ACC112 (cell line): Measurements from ENCODE around the gene ST6GALNAC3.

Experiments
- H2AFZ ChIP-seq: fragments of 200-600 bp; sonication (generic); one replicate; pipeline ENCODE4 v1.6.0; 2017; ENCODE audit warnings: antibody characterized with exemption, low read length; ENCODE audit not compliant: unreplicated experiment
- H3K27ac ChIP-seq: fragments of 200-600 bp; sonication (generic); 2 replicates; pipeline ENCODE4 v1.5.1; 2014; ENCODE audit warnings: low read depth, mild to moderate bottlenecking, antibody characterized with exemption, low read length, moderate library complexity
- H3K27me3 ChIP-seq: fragments of 200-600 bp; sonication (generic); 2 replicates; pipeline ENCODE4 v1.6.1; 2014; ENCODE audit warnings: mild to moderate bottlenecking, antibody characterized with exemption, low read length, moderate library complexity, mixed read lengths; ENCODE audit not compliant: insufficient read depth
- H3K36me3 ChIP-seq: fragments of 200-600 bp; sonication (generic); 2 replicates; pipeline ENCODE4 v1.6.1; 2016; ENCODE audit warnings: mild to moderate bottlenecking, antibody characterized with exemption, low read length, moderate library complexity, mixed read lengths; ENCODE audit not compliant: insufficient read depth
- H3K4me1 ChIP-seq: fragments of 200-600 bp; sonication (generic); one replicate; pipeline ENCODE4 v1.6.1; 2016; ENCODE audit warnings: low read length, mixed read lengths; ENCODE audit not compliant: insufficient read depth, unreplicated experiment, control insufficient read depth
- H3K4me3 ChIP-seq: fragments of 200-600 bp; sonication (generic); 2 replicates; pipeline ENCODE4 v1.5.1; 2014; ENCODE audit warnings: mild to moderate bottlenecking, low read depth, low read length
- H3K79me2 ChIP-seq: fragments of 200-600 bp; sonication (generic); one replicate; pipeline ENCODE4 v1.6.0; 2016; ENCODE audit warnings: low read length; ENCODE audit not compliant: control insufficient read depth, unreplicated experiment, insufficient read depth

ST6GALNAC3 gene

GRCh38 chr1:76291737-76292136 is 217.2 kb downstream of the ST6GALNAC3 start:
- no peak overlapping the region for H3K4me3 ChIP-seq

GRCh38 chr1:76292418-76293184 is 218.1 kb downstream of the ST6GALNAC3 start:
- Histone ChIP-seq H3K27ac (no peak overlapping the region), H2AFZ (no peak overlapping the region), H3K4me1 (no peaks in the 10 kb centered on the region)

More at GRCh38 chr1:76291737-76292136, 217.2 kb downstream of the ST6GALNAC3 start:
- H3K36me3 ChIP-seq = no peaks in the 10 kb centered on the region
- no peaks in the 10 kb centered on the region for H3K79me2 ChIP-seq
- no peak overlapping the region for H3K27ac ChIP-seq
- no peak overlapping the region for H2AFZ ChIP-seq
- H3K4me1 ChIP-seq = no peaks in the 10 kb centered on the region
- peaks cover 3% of the 10 kb centered on the region; the same call in 1 of the 2 replicates for H3K27me3 ChIP-seq

GRCh38 chr1:76293831-76294230 is 219.3 kb downstream of the ST6GALNAC3 start:
- Histone ChIP-seq H3K27ac (no peak overlapping the region), H3K4me3 (no peak overlapping the region), H3K4me1 (no peaks in the 10 kb centered on the region), H3K36me3 (no peaks in the 10 kb centered on the region), H3K79me2 (no peaks in the 10 kb centered on the region), H3K27me3 (peaks cover 3% of the 10 kb centered on the region; the same call in 1 of the 2 replicates), H2AFZ (no peak overlapping the region)

More at GRCh38 chr1:76292418-76293184, 218.1 kb downstream of the ST6GALNAC3 start:
- Histone ChIP-seq H3K36me3 (no peaks in the 10 kb centered on the region), H3K79me2 (no peaks in the 10 kb centered on the region), H3K4me3 (no peak overlapping the region), H3K27me3 (peaks cover 3% of the 10 kb centered on the region; the same call in 1 of the 2 replicates)

GRCh38 chr1:76294482-76295194 is 220.1 kb downstream of the ST6GALNAC3 start:
- Histone ChIP-seq H2AFZ (no peak overlapping the region), H3K27me3 (peaks cover 3% of the 10 kb centered on the region; the same call in 1 of the 2 replicates), H3K4me3 (no peak overlapping the region), H3K27ac (no peak overlapping the region), H3K4me1 (no peaks in the 10 kb centered on the region), H3K79me2 (no peaks in the 10 kb centered on the region), H3K36me3 (no peaks in the 10 kb centered on the region)

- Histone ChIP-seq H3K27me3 (no peaks in the 10 kb centered on the region), H3K36me3 (no peaks in the 10 kb centered on the region), H3K27ac (no peak overlapping the region), H3K79me2 (no peaks in the 10 kb centered on the region), H3K4me1 (no peaks in the 10 kb centered on the region), H2AFZ (no peak overlapping the region), H3K4me3 (no peak overlapping the region)
Measured at GRCh38 chr1:76298399-76298798, 223.9 kb downstream of the ST6GALNAC3 start.

- H3K27me3 ChIP-seq = no peaks in the 10 kb centered on the region
- H3K27ac ChIP-seq = no peak overlapping the region
Measured at GRCh38 chr1:76299036-76299435, 224.5 kb downstream of the ST6GALNAC3 start.

GRCh38 chr1:76300556-76300955 is 226.0 kb downstream of the ST6GALNAC3 start:
- H3K4me1 ChIP-seq = no peaks in the 10 kb centered on the region

More at GRCh38 chr1:76299036-76299435, 224.5 kb downstream of the ST6GALNAC3 start:
- Histone ChIP-seq H3K4me3 (no peak overlapping the region), H3K4me1 (no peaks in the 10 kb centered on the region), H3K36me3 (no peaks in the 10 kb centered on the region), H2AFZ (no peak overlapping the region), H3K79me2 (no peaks in the 10 kb centered on the region)

GRCh38 chr1:76302711-76303339 is 228.3 kb downstream of the ST6GALNAC3 start:
- Histone ChIP-seq H3K27ac (no peak overlapping the region), H3K36me3 (no peaks in the 10 kb centered on the region), H3K79me2 (no peaks in the 10 kb centered on the region), H3K4me1 (no peaks in the 10 kb centered on the region), H2AFZ (no peak overlapping the region), H3K4me3 (peak overlapping the region; percentile 61), H3K27me3 (no peaks in the 10 kb centered on the region)

More at GRCh38 chr1:76300556-76300955, 226.0 kb downstream of the ST6GALNAC3 start:
- Histone ChIP-seq H3K27me3 (no peaks in the 10 kb centered on the region), H3K79me2 (no peaks in the 10 kb centered on the region), H3K27ac (no peak overlapping the region), H2AFZ (no peak overlapping the region), H3K36me3 (no peaks in the 10 kb centered on the region), H3K4me3 (no peak overlapping the region)

GRCh38 chr1:76303340-76303717 is 228.8 kb downstream of the ST6GALNAC3 start:
- Histone ChIP-seq H3K36me3 (no peaks in the 10 kb centered on the region), H3K4me1 (no peaks in the 10 kb centered on the region), H3K27ac (no peak overlapping the region), H3K4me3 (no peak overlapping the region), H3K79me2 (no peaks in the 10 kb centered on the region), H3K27me3 (no peaks in the 10 kb centered on the region), H2AFZ (no peak overlapping the region)

- H3K79me2 ChIP-seq = no peaks in the 10 kb centered on the region
- no peaks in the 10 kb centered on the region for H3K27me3 ChIP-seq
Measured at GRCh38 chr1:76313304-76313703, 238.8 kb downstream of the ST6GALNAC3 start.

More at GRCh38 chr1:76313304-76313703, 238.8 kb downstream of the ST6GALNAC3 start:
- no peaks in the 10 kb centered on the region for H3K4me1 ChIP-seq
- H2AFZ ChIP-seq = no peak overlapping the region
- no peak overlapping the region for H3K4me3 ChIP-seq
- no peak overlapping the region for H3K27ac ChIP-seq
- H3K36me3 ChIP-seq = no peaks in the 10 kb centered on the region
